Type B pancreatic cell (in vitro differentiated cells): ENCODE data around the gene MBTPS1. TPM values are rescaled to one million over a fixed set of nuclear protein-coding genes. Genes with fewer than 3 reads are reported as not detected.

ENCODE experiments used
- DNase-seq: peaks from one replicate; pipeline ENCODE4 v3.0.0; 2021; ENCODE audit warnings: mixed read lengths; ENCODE audit not compliant: unreplicated experiment; ENCODE audit errors: extremely low spot score
- H3K27ac Mint-ChIP-seq: 2 replicates; pipeline ENCODE4 v1.8.0; 2021; ENCODE audit warnings: mild to moderate bottlenecking, mixed read lengths
- H3K27me3 Mint-ChIP-seq: 2 replicates; pipeline ENCODE4 v1.8.0; 2021; ENCODE audit warnings: mixed read lengths
- H3K36me3 Mint-ChIP-seq: 2 replicates; pipeline ENCODE4 v1.8.0; 2021; ENCODE audit warnings: mixed read lengths
- H3K4me1 Mint-ChIP-seq: one replicate; pipeline ENCODE4 v1.8.0; 2021; ENCODE audit warnings: mixed read lengths; ENCODE audit not compliant: unreplicated experiment
- H3K4me3 Mint-ChIP-seq: 2 replicates; pipeline ENCODE4 v1.8.0; 2021; ENCODE audit warnings: mild to moderate bottlenecking, mixed read lengths
- H3K9me3 Mint-ChIP-seq: 2 replicates; pipeline ENCODE4 v1.8.0; 2021; ENCODE audit warnings: mixed read lengths
- total RNA-seq: library from RNA; stranded (reverse); gene quantifications from 2 replicates; pipeline ENCODE4 v1.2.1, GENCODE V29; 2021; ENCODE audit warnings: low replicate concordance
- TF ChIP-seq, protein P1 (sequence below): fragments of 200-600 bp; sonication (generic); conservative IDR thresholded peaks from 2 replicates; pipeline ENCODE4 v1.5.0; 2021; ENCODE audit warnings: antibody characterized with exemption, mild to moderate bottlenecking

The MBTPS1 gene
- total RNA-seq, 1 donor from 2014 or later = 88.4 TPM

DNA sequence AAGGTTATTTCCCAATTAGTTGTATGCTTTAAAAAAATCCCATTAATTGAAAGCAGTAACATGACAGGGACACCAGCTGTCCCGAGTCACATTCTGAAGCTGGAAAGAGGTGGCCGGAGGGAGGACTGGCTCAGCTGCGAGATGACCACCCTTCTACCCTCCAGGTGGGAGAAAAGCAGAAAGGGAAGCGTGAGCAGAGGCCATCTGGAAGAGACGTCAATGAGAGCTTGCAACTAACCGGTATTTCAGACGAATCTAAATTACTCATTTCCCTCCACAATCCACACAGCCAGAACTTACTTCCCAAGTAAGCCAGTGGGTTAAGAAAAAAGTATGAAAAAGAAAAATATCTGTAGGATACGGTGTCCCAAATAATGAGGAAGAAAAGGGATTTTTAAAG, 45.6 kb downstream of the MBTPS1 start:
- TF ChIP-seq, protein P1, sequence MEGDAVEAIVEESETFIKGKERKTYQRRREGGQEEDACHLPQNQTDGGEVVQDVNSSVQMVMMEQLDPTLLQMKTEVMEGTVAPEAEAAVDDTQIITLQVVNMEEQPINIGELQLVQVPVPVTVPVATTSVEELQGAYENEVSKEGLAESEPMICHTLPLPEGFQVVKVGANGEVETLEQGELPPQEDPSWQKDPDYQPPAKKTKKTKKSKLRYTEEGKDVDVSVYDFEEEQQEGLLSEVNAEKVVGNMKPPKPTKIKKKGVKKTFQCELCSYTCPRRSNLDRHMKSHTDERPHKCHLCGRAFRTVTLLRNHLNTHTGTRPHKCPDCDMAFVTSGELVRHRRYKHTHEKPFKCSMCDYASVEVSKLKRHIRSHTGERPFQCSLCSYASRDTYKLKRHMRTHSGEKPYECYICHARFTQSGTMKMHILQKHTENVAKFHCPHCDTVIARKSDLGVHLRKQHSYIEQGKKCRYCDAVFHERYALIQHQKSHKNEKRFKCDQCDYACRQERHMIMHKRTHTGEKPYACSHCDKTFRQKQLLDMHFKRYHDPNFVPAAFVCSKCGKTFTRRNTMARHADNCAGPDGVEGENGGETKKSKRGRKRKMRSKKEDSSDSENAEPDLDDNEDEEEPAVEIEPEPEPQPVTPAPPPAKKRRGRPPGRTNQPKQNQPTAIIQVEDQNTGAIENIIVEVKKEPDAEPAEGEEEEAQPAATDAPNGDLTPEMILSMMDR = no peak
- Mint-ChIP-seq H3K27me3 (no peaks in the 10 kb centered on the region), H3K27ac (no peak overlapping the region), H3K4me1 (no peaks in the 10 kb centered on the region), H3K9me3 (no peaks in the 10 kb centered on the region), H3K36me3 (peaks cover 15% of the 10 kb centered on the region), H3K4me3 (no peak overlapping the region)
- no peak for DNase-seq

DNA sequence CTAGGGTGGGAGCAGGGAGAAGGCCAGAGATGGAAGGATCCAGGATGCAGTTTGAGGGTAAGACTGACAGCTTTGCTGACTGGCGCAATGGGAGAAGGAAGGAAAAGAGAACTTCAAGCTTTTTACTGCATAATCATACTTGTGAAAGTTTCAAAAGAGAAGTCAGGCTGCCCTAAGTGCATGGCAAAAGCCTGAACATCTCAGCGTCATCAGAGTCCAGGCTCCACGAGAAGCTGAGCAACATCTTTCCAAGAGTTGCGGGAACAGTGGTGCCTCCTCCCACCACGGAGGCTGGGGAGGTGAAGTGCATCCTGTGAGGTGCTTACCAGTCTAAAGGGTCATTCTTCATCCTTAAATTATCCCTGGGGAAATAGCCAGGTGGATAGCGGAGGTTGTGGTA, 47.2 kb downstream of the MBTPS1 start:
- Mint-ChIP-seq H3K36me3 (peaks cover 15% of the 10 kb centered on the region), H3K9me3 (no peaks in the 10 kb centered on the region), H3K27ac (no peak overlapping the region), H3K27me3 (no peaks in the 10 kb centered on the region), H3K4me3 (no peak overlapping the region), H3K4me1 (no peaks in the 10 kb centered on the region)
- DNase-seq = no peak
- TF ChIP-seq, protein P1 = no peak

DNA sequence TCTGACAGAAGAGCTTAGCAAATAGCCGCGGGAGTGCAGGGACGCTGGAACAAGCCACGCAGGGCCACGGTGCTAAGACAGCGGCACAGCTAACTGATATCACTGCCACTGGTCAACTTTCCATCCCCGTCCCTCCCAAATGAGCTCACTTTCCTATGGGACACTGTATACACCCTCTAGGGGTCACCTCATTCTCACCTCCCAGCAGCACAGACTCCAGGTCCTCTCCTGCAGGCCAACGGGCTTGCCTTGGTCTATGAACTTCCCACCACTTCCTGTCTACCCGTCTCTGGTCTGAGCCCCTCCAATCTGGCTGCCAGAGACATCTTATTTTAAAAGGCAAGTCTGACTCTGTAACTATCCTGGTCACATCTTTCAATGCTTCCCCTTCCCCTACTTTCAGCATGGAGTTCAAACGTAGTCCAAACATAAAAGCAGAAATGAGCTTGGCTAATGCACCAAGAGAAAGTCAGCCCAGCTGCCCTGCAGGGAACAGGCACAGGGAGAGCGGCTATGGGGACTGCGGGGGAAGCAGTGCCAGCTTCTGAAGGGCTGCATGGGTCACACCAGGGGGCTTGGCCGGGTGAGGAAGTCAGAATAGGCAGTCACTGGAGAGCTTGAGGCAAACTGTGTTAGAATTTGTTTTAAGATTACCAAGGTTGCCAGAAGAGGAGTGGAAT, 47.8 kb downstream of the MBTPS1 start:
- peaks cover 15% of the 10 kb centered on the region for H3K36me3 Mint-ChIP-seq
- H3K4me3 Mint-ChIP-seq = no peak overlapping the region
- H3K4me1 Mint-ChIP-seq = no peaks in the 10 kb centered on the region
- no peaks in the 10 kb centered on the region for H3K9me3 Mint-ChIP-seq
- no peak for DNase-seq
- H3K27ac Mint-ChIP-seq = no peak overlapping the region
- TF ChIP-seq, protein P1 = no peak
- H3K27me3 Mint-ChIP-seq = no peaks in the 10 kb centered on the region

DNA sequence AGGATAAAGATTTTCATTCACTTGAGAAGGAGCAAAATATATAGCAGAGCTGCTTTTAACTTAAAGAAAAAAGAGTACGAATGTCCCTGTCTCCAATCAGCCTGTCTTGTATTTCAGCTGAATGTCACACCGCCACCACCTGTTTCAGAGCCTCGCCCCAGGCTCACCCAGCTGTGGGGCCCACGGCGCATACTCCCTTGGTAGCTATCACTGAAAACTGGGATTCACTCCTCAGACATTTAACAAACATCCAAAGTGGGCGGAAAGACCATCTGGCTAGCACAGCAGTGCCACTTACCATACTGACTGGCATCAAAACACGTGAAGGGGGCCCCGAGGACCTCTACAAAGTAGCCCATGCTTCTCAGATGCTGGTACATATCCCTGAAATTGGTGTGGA, 48.7 kb downstream of the MBTPS1 start:
- peaks cover 16% of the 10 kb centered on the region for H3K36me3 Mint-ChIP-seq
- H3K27ac Mint-ChIP-seq = no peak overlapping the region
- H3K4me3 Mint-ChIP-seq = no peak overlapping the region
- no peaks in the 10 kb centered on the region for H3K4me1 Mint-ChIP-seq
- TF ChIP-seq, protein P1 = no peak
- no peak for DNase-seq
- no peaks in the 10 kb centered on the region for H3K27me3 Mint-ChIP-seq
- H3K9me3 Mint-ChIP-seq = no peaks in the 10 kb centered on the region

DNA sequence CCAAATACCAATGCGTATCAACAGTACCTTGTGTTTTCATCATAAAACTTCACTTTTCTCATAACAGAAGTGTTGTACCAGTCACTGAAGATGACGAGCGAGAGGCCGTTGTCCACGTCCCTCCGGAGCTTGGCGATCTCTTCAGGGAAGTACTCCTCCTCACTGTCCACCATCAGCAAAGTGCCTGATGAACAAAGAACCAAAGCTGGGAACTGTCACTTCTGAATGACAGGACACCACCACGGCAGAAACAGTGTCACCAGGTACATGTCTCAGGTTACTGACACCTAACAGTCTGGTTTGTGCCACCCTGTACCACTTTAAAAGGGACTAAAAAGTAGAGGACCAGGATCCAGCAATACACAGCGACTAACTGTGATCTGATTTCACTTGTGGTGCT, 49.1 kb downstream of the MBTPS1 start:
- TF ChIP-seq, protein P1 = no peak
- Mint-ChIP-seq H3K4me1 (peaks cover 3% of the 10 kb centered on the region), H3K36me3 (peaks cover 20% of the 10 kb centered on the region), H3K27me3 (no peaks in the 10 kb centered on the region), H3K9me3 (no peaks in the 10 kb centered on the region), H3K4me3 (no peak overlapping the region), H3K27ac (no peak overlapping the region)
- no peak for DNase-seq
